ENCODE results near the gene NRP1. TPM values are rescaled to one million over a fixed set of nuclear protein-coding genes. Genes with fewer than 3 reads are reported as not detected.

NRP1 gene
- total and polyA plus RNA-seq, 2 of the 8 experiments (the other 6 are each of a cell fraction or from before 2014, with no cell fraction given), result 1.2 to 2.1 TPM

GRCh38 chr10:33245343-33245742 lies 89.1 kb downstream of the NRP1 start:
- no peak overlapping the region for H3K23ac ChIP-seq (ENCODE audit: insufficient read length)
- H3K4ac ChIP-seq (replicated peaks; ENCODE audit: insufficient read length, low read depth, low read length), result no peak overlapping the region
- peaks cover 0 to 1% (median 0%) of the 10 kb centered on the region in 4 experiments; a peak in 1 of 7 replicates for H3K27me3 ChIP-seq (replicated peaks in 1 of 4; ENCODE audit: control insufficient read depth in 3 of 4, extremely low read depth in 1 of 4, insufficient read depth in 3 of 4, low read length in 3 of 4)
- no peak overlapping the region for H3K27ac ChIP-seq (ENCODE audit: low read depth, low read length)
- DNase-seq (ENCODE audit: low read depth in 1 of 2, low spot score in 2 of 2) (no peak), FAIRE-seq (no peak)
- no peaks in the 10 kb centered on the region for H4K20me1 ChIP-seq (replicated peaks in 1 of 2; ENCODE audit: control insufficient read depth in 1 of 2, insufficient read depth in 2 of 2, low read length in 2 of 2)
- H2BK120ac ChIP-seq (replicated peaks; ENCODE audit: low read depth, low read length), result no peak overlapping the region
- H3K79me1 ChIP-seq (ENCODE audit: low read depth, low read length), result no peaks in the 10 kb centered on the region
- TF ChIP-seq RAD21 (IDR thresholded peaks at IDR 0.05 in 1 of 2, conservative IDR thresholded peaks at IDR 0.05 in 1 of 2; ENCODE audit: low read depth in 2 of 2, low read length in 2 of 2), result no peak
- no peak overlapping the region for H2AFZ ChIP-seq (ENCODE audit: low read length)
- no peaks in the 10 kb centered on the region for H3K9me3 ChIP-seq (ENCODE audit: insufficient read depth in 2 of 2, low read depth in 1 of 2, low read length in 1 of 2)
- no peak overlapping the region for H3K14ac ChIP-seq (ENCODE audit: insufficient read length)
- H3K4me2 ChIP-seq (ENCODE audit: insufficient read depth in 1 of 2, low read depth in 2 of 2, low read length in 2 of 2), result no peak overlapping the region
- POLR2A ChIA-PET (ENCODE audit: partially characterized antibody), result no interaction called here
- H3K4me1 ChIP-seq (replicated peaks in 1 of 4; ENCODE audit: control insufficient read depth in 3 of 4, insufficient read depth in 4 of 4, low read length in 3 of 4), result no peaks in the 10 kb centered on the region
- H4K8ac ChIP-seq (ENCODE audit: extremely low read depth, insufficient read depth, low read length), result no peak overlapping the region
- no peak overlapping the region for H3K9ac ChIP-seq (replicated peaks in 1 of 4; ENCODE audit: extremely low read depth in 1 of 4, low read depth in 3 of 4, low read length in 3 of 4)
- 86% methylated on average over 1 of the region's 1 CpG; no CpG with 5 or more reads in 1 of the 2 experiments for WGBS, 2 experiments (ENCODE audit: extremely low coverage in 1 of 2, insufficient coverage in 1 of 2, insufficient read length in 1 of 2, insufficient replicate concordance in 2 of 2, low coverage in 1 of 2, low lambda C conversion rate in 2 of 2, missing lambda C conversion rate in 1 of 2)
- no peak overlapping the region for H2BK20ac ChIP-seq (ENCODE audit: low read length)
- no peak overlapping the region for H3K56ac ChIP-seq (replicated peaks; ENCODE audit: insufficient read length, low read depth, low read length)
- CTCF ChIA-PET (ENCODE audit: partially characterized antibody), result no interaction called here
- H3K18ac ChIP-seq (ENCODE audit: extremely low read depth, low read length), result no peak overlapping the region
- no peak overlapping the region for H2BK15ac ChIP-seq (ENCODE audit: low read length)
- H3K4me3 ChIP-seq (ENCODE audit: extremely low read depth in 1 of 4, insufficient read depth in 2 of 4, low read depth in 3 of 4, low read length in 4 of 4), result no peak overlapping the region
- H4K5ac ChIP-seq (ENCODE audit: insufficient read length, low read depth, low read length), result no peak overlapping the region
- no peaks in the 10 kb centered on the region for H3K79me2 ChIP-seq (ENCODE audit: control insufficient read depth in 1 of 2, insufficient read depth in 2 of 2, low read length in 2 of 2)
- no peak overlapping the region for H2BK12ac ChIP-seq (ENCODE audit: low read depth, low read length)
- no peak overlapping the region for H2BK5ac ChIP-seq (ENCODE audit: low read depth, low read length)
- no peak overlapping the region for H2AK5ac ChIP-seq (ENCODE audit: low read depth, low read length)
- peaks cover 2% of the 10 kb centered on the region; the same call in 1 of the 2 replicates for H3K23me2 ChIP-seq (ENCODE audit: low read depth, low read length)
- no peak overlapping the region for H4K91ac ChIP-seq (replicated peaks; ENCODE audit: insufficient read length, low read length)
- H3K36me3 ChIP-seq (ENCODE audit: control insufficient read depth in 2 of 4, insufficient read depth in 4 of 4, low read length in 3 of 4), result no peaks in the 10 kb centered on the region
